Sigmoid colon (tissue), 7 donors: ENCODE results near the gene SORBS1. TPM values are rescaled to one million over a fixed set of nuclear protein-coding genes. Genes with fewer than 3 reads are reported as not detected.
A peak's percentile ranks its signal among the peaks of the same experiment; 100 is the strongest.
"Not testable (repeated sequence)": the region's sequence is repeated elsewhere in the genome, so short reads cannot be mapped to it uniquely, and the experiment has no call there.

Experiments
- DNase-seq: peaks from one replicate; pipeline ENCODE4 v3.0.0-alpha.2; 2019
- H3K27ac ChIP-seq, 4 donors: fragments of 200-600 bp; sonication (generic); one replicate each; pipeline ENCODE4 v1.5.1; 2016 to 2019; ENCODE audit warnings: mild to moderate bottlenecking in 1 of 4
- H3K27me3 ChIP-seq, 3 donors: fragments of 200-600 bp; sonication (generic); one replicate each; pipeline ENCODE4 v1.5.1; 2019; ENCODE audit warnings: mild to moderate bottlenecking in 1 of 3
- H3K36me3 ChIP-seq, 4 donors: fragments of 200-600 bp; sonication (generic); one replicate each; pipeline ENCODE4 v1.5.1; 2016 to 2019
- H3K4me1 ChIP-seq, 4 donors: fragments of 200-600 bp; sonication (generic); one replicate each; pipeline ENCODE4 v1.5.1; 2017 to 2019
- H3K4me3 ChIP-seq, 4 donors: fragments of 200-600 bp; sonication (generic); one replicate each; pipeline ENCODE4 v1.5.1; 2017 to 2019; ENCODE audit warnings: mild to moderate bottlenecking in 2 of 4, moderate library complexity in 1 of 4
- H3K9me3 ChIP-seq, 4 donors: fragments of 200-600 bp in 3 of 4; sonication (generic) in 3 of 4; one replicate each; pipeline versions ENCODE4 v1.5.1 to v1.6.1; 2013 to 2019
- CTCF ChIP-seq, 4 experiments: fragments of 450-650 bp in 3 of 4; fragments of 200-600 bp in 1 of 4; IDR thresholded peaks; one replicate each; pipeline ENCODE4 v1.5.1; 2016 to 2019; ENCODE audit warnings: antibody characterized with exemption in 4 of 4, mild to moderate bottlenecking in 3 of 4, moderate library complexity in 2 of 4
- EP300 ChIP-seq, 4 donors: sonication (generic); formaldehyde crosslinking; IDR thresholded peaks; one replicate each; pipeline ENCODE4 v1.6.1; 2017; ENCODE audit warnings: antibody characterized with exemption in 4 of 4
- POLR2A ChIP-seq, 2 donors: fragments of 450-650 bp; IDR thresholded peaks; one replicate each; pipeline ENCODE4 v1.6.1; 2016; ENCODE audit warnings: antibody characterized with exemption in 2 of 2, mild to moderate bottlenecking in 2 of 2, moderate library complexity in 2 of 2
- POLR2AphosphoS5 ChIP-seq, 4 donors: sonication (generic); formaldehyde crosslinking; IDR thresholded peaks; one replicate each; pipeline ENCODE4 v1.6.1; 2017; ENCODE audit warnings: antibody characterized with exemption in 4 of 4
- WGBS, 2 donors: extraction: QIAGEN DNeasy Blood & Tissue Kit; methylation state at CpG; one replicate each; pipeline ENCODE4 v1.1.7; 2013; 5-methylcytosine and 5-hydroxymethylcytosine counted together
- intact Hi-C: fragments of 100-400 bp; cut with DNase I; formaldehyde crosslinking; loops from one replicate; pipeline ENCODE4 v1.15.1; 2023
- polyA plus RNA-seq, 3 donors: library from polyadenylated mRNA; stranded (reverse); fragments of 200-250 nt; gene quantifications; one replicate each; pipeline ENCODE4 v1.2.3, GENCODE V29; 2013
- total RNA-seq, 4 donors: library from RNA; depleted of rRNA; stranded (reverse); fragments of >200 nt; gene quantifications; one replicate each; pipeline ENCODE4 v1.1.0, GENCODE V29; 2016
- donor health status: healthy with polysubstance abuse.
- donor health status: Bipolar disorder and iron deficiency.
- donor health status: healthy.

SORBS1 gene
- total and polyA plus RNA-seq, 7 donors, result 8.1 to 1,403 (median 664) TPM

GRCh38 chr10:95474228-95475002 lies 86.8 kb downstream of the SORBS1 start:
- DNase-seq, result no peak
- 8 to 47% methylated on average over 7 of the region's 7 CpGs for WGBS, 2 donors

GRCh38 chr10:95472304-95473088 lies 88.7 kb downstream of the SORBS1 start:
- intact Hi-C loops, result no loop called here
- Histone ChIP-seq H3K9me3 (no peaks in the 10 kb centered on the region), H3K36me3 (no peaks in the 10 kb centered on the region), H3K27me3 (no peaks in the 10 kb centered on the region), H3K4me1 (peaks cover 0 to 99% (median 98%) of the 10 kb centered on the region in 4 donors), H3K27ac (peak overlapping the region; percentile 84 to 98 (median 90)), H3K4me3 (no peak overlapping the region)
- no peak for DNase-seq
- TF ChIP-seq POLR2AphosphoS5 (IDR thresholded peaks at IDR 0.05), result no peak
- TF ChIP-seq POLR2A (IDR thresholded peaks at IDR 0.05), result no peak
- no peak for TF ChIP-seq CTCF (IDR thresholded peaks at IDR 0.05)
- no peak for TF ChIP-seq EP300 (IDR thresholded peaks at IDR 0.05)
- 91 to 93% methylated on average over 13 of the region's 13 CpGs for WGBS, 2 donors

More at GRCh38 chr10:95474228-95475002, 86.8 kb downstream of the SORBS1 start:
- H3K27me3 ChIP-seq, result no peaks in the 10 kb centered on the region
- H3K4me3 ChIP-seq, result no peak overlapping the region
- no peaks in the 10 kb centered on the region for H3K9me3 ChIP-seq
- peak; percentile 97 to 100 (median 98) for TF ChIP-seq EP300 (IDR thresholded peaks at IDR 0.05)
- TF ChIP-seq POLR2AphosphoS5 (IDR thresholded peaks at IDR 0.05), result peak; percentile 87 to 93 (median 90)
- TF ChIP-seq CTCF (IDR thresholded peaks at IDR 0.05), result no peak
- TF ChIP-seq POLR2A (IDR thresholded peaks at IDR 0.05), result no peak
- H3K27ac ChIP-seq, result peak overlapping the region; percentile 84 to 98 (median 90)
- peaks cover 0 to 99% (median 99%) of the 10 kb centered on the region in 4 donors for H3K4me1 ChIP-seq
- H3K36me3 ChIP-seq, result no peaks in the 10 kb centered on the region
- intact Hi-C loops, result loop anchor here (2.0 kb wide), 1 partner anchor 62 kb away; no protein-coding TSS in a partner anchor

GRCh38 chr10:95469676-95470075 lies 91.5 kb downstream of the SORBS1 start:
- intact Hi-C loops, result no loop called here
- Histone ChIP-seq H3K4me3 (no peak overlapping the region), H3K27ac (peak overlapping the region; percentile 84 to 98 (median 90)), H3K4me1 (peaks cover 0 to 98% (median 97%) of the 10 kb centered on the region in 4 donors), H3K27me3 (no peaks in the 10 kb centered on the region), H3K9me3 (no peaks in the 10 kb centered on the region), H3K36me3 (no peaks in the 10 kb centered on the region)
- 69 to 87% methylated on average over 5 of the region's 5 CpGs for WGBS, 2 donors
- DNase-seq, result no peak
- TF ChIP-seq EP300 (IDR thresholded peaks at IDR 0.05) (no peak), POLR2AphosphoS5 (IDR thresholded peaks at IDR 0.05) (no peak), POLR2A (IDR thresholded peaks at IDR 0.05) (no peak), CTCF (IDR thresholded peaks at IDR 0.05) (no peak)

- peak overlapping the region; percentile 84 to 98 (median 90) for H3K27ac ChIP-seq
- peak in 1 of 4 donors; percentile 10 for TF ChIP-seq EP300 (IDR thresholded peaks at IDR 0.05)
- TF ChIP-seq POLR2AphosphoS5 (IDR thresholded peaks at IDR 0.05), result peak in 1 of 4 donors; percentile 26
- TF ChIP-seq CTCF (IDR thresholded peaks at IDR 0.05), result no peak
- no peak for DNase-seq
- 45 to 79% methylated on average over 3 of the region's 3 CpGs for WGBS, 2 donors
- intact Hi-C loops, result no loop called here
- no peak overlapping the region for H3K4me3 ChIP-seq
- H3K27me3 ChIP-seq, result no peaks in the 10 kb centered on the region
- no peaks in the 10 kb centered on the region for H3K36me3 ChIP-seq
- H3K9me3 ChIP-seq, result no peaks in the 10 kb centered on the region
- peaks cover 0 to 100% (median 97%) of the 10 kb centered on the region in 4 donors for H3K4me1 ChIP-seq
Observed at GRCh38 chr10:95469251-95469650, 91.9 kb downstream of the SORBS1 start.

- H3K4me3 ChIP-seq, intact Hi-C loops, H3K36me3 ChIP-seq, DNase-seq, H3K27me3 ChIP-seq, H3K9me3 ChIP-seq: not testable (repeated sequence)
- H3K4me1 ChIP-seq, result peaks cover 0 to 100% (median 98%) of the 10 kb centered on the region in 4 donors
- WGBS, 2 donors, result 94 to 97% methylated on average over 5 of the region's 5 CpGs
- peak overlapping the region; percentile 84 to 98 (median 90) for H3K27ac ChIP-seq
Observed at GRCh38 chr10:95467642-95468041, 93.5 kb downstream of the SORBS1 start.
